Liver (tissue), 9 donors: Measurements from ENCODE around the gene EMSY. TPM values are rescaled to one million over a fixed set of nuclear protein-coding genes. Genes with fewer than 3 reads are reported as not detected.

Experiments
- DNase-seq: peaks from one replicate; pipeline ENCODE4 v3.0.0-alpha.2; 2017; ENCODE audit warnings: low spot score
- H3K27ac ChIP-seq, 2 donors: one replicate each; pipeline ENCODE4 v1.7.0; 2013; ENCODE audit warnings: inconsistent platforms in 2 of 2, low read length in 2 of 2, control low read depth in 1 of 2, low read depth in 1 of 2, mild to moderate bottlenecking in 1 of 2
- H3K27me3 ChIP-seq, 4 donors: one replicate each; pipeline versions ENCODE4 v1.6.1 to v1.7.0; 2013; ENCODE audit warnings: low read length in 3 of 4, inconsistent platforms in 1 of 4, mild to moderate bottlenecking in 1 of 4, moderate library complexity in 1 of 4; ENCODE audit not compliant: control insufficient read depth in 4 of 4, insufficient read depth in 4 of 4
- H3K36me3 ChIP-seq, 4 donors: one replicate each; pipeline versions ENCODE4 v1.6.1 to v1.7.0; 2013; ENCODE audit warnings: low read length in 3 of 4, mild to moderate bottlenecking in 3 of 4, low read depth in 1 of 4, moderate library complexity in 1 of 4; ENCODE audit not compliant: control insufficient read depth in 4 of 4, insufficient read depth in 3 of 4
- H3K4me1 ChIP-seq, 4 donors: one replicate each; pipeline versions ENCODE4 v1.6.1 to v1.7.0; 2013; ENCODE audit warnings: low read length in 3 of 4, mild to moderate bottlenecking in 3 of 4, moderate library complexity in 1 of 4; ENCODE audit not compliant: control insufficient read depth in 4 of 4, insufficient read depth in 4 of 4
- H3K4me3 ChIP-seq, 3 donors: one replicate each; pipeline versions ENCODE4 v1.6.1 to v1.7.0; 2013; ENCODE audit warnings: low read length in 3 of 3, control low read depth in 1 of 3, low read depth in 1 of 3, mild to moderate bottlenecking in 1 of 3
- H3K9ac ChIP-seq, 2 donors: one replicate each; pipeline ENCODE4 v1.7.0; 2013; ENCODE audit warnings: low read length in 2 of 2, mild to moderate bottlenecking in 2 of 2, moderate library complexity in 2 of 2, control low read depth in 1 of 2, low read depth in 1 of 2
- H3K9me3 ChIP-seq, 4 donors: one replicate each; pipeline versions ENCODE4 v1.6.1 to v1.7.0; 2013; ENCODE audit warnings: low read length in 3 of 4; ENCODE audit not compliant: control insufficient read depth in 4 of 4
- CTCF ChIP-seq: fragments of 150-350 bp; IDR thresholded peaks from 2 replicates; pipeline ENCODE4 v1.5.1; 2017; ENCODE audit warnings: improper control_type of control experiment, low read depth, low read length; ENCODE audit not compliant: missing input control
- EGR1 ChIP-seq, 2 donors: IDR thresholded peaks; 2 replicates each; pipeline ENCODE4 v1.6.1; 2016 to 2018; ENCODE audit warnings: antibody characterized with exemption in 2 of 2, low read depth in 2 of 2
- FOXA1 ChIP-seq: IDR thresholded peaks from 2 replicates; pipeline ENCODE4 v1.6.1; 2016; ENCODE audit warnings: antibody characterized with exemption
- FOXA2 ChIP-seq: IDR thresholded peaks from 2 replicates; pipeline ENCODE4 v1.6.1; 2016; ENCODE audit warnings: antibody characterized with exemption
- GABPA ChIP-seq, 2 donors: IDR thresholded peaks in 1 of 2; conservative IDR thresholded peaks in 1 of 2; 2 replicates each; pipeline ENCODE4 v1.6.1; 2016; ENCODE audit warnings: antibody characterized with exemption in 2 of 2, mild to moderate bottlenecking in 1 of 2, moderate library complexity in 1 of 2
- HNF4A ChIP-seq, 2 donors: conservative IDR thresholded peaks; 2 replicates each; pipeline ENCODE4 v1.6.1; 2016; ENCODE audit warnings: antibody characterized with exemption in 2 of 2, mild to moderate bottlenecking in 2 of 2
- HNF4G ChIP-seq: IDR thresholded peaks from 2 replicates; pipeline ENCODE4 v1.6.1; 2016; ENCODE audit warnings: antibody characterized with exemption
- JUND ChIP-seq, 2 donors: IDR thresholded peaks; 2 replicates each; pipeline ENCODE4 v1.6.1; 2016; ENCODE audit warnings: antibody characterized with exemption in 2 of 2
- NR2F2 ChIP-seq: IDR thresholded peaks from 2 replicates; pipeline ENCODE4 v1.6.1; 2016; ENCODE audit warnings: antibody characterized with exemption
- RAD21 ChIP-seq, 2 donors: IDR thresholded peaks; 2 replicates each; pipeline ENCODE4 v1.6.1; 2016; ENCODE audit warnings: antibody characterized with exemption in 2 of 2, mild to moderate bottlenecking in 2 of 2
- RXRA ChIP-seq, 2 donors: IDR thresholded peaks; 2 replicates each; pipeline ENCODE4 v1.6.1; 2017 to 2018; ENCODE audit warnings: antibody characterized with exemption in 2 of 2, mild to moderate bottlenecking in 1 of 2
- SP1 ChIP-seq: IDR thresholded peaks from 2 replicates; pipeline ENCODE4 v1.6.1; 2018; ENCODE audit warnings: antibody characterized with exemption, mild to moderate bottlenecking
- TAF1 ChIP-seq: conservative IDR thresholded peaks from 2 replicates; pipeline ENCODE4 v1.6.1; 2016; ENCODE audit warnings: antibody characterized with exemption, mild to moderate bottlenecking
- YY1 ChIP-seq: IDR thresholded peaks from 2 replicates; pipeline ENCODE4 v1.6.1; 2016; ENCODE audit warnings: antibody characterized with exemption, mild to moderate bottlenecking
- WGBS: extraction: QIAGEN DNeasy Blood & Tissue Kit; methylation state at CpG from one replicate; pipeline ENCODE4 v1.1.7; 2013; 5-methylcytosine and 5-hydroxymethylcytosine counted together
- polyA plus RNA-seq, 2 donors: library from polyadenylated mRNA; stranded (reverse) in 1 of 2; unstranded in 1 of 2; fragments of 200-250 nt in 1 of 2; fragments of >200 nt in 1 of 2; fragmentation: Nextera tagmentation in 1 of 2; extraction: Ambion mirVana in 1 of 2; gene quantifications; one replicate each; pipeline versions ENCODE4 v1.2.1 to v1.2.3, GENCODE V29; 2013 to 2015
- total RNA-seq, 2 donors: library from RNA; depleted of rRNA; stranded (reverse); fragments of >200 nt; gene quantifications; one replicate each; pipeline ENCODE4 v1.2.3, GENCODE V29; 2014
- TF ChIP-seq, protein P1 (sequence below): IDR thresholded peaks from 2 replicates; pipeline ENCODE4 v1.6.1; 2016; ENCODE audit warnings: antibody characterized with exemption
- TF ChIP-seq, protein P2 (sequence below): IDR thresholded peaks from 2 replicates; pipeline ENCODE4 v1.6.1; 2016; ENCODE audit warnings: antibody characterized with exemption
- TF ChIP-seq, protein P3 (sequence below): IDR thresholded peaks from 2 replicates; pipeline ENCODE4 v1.6.1; 2016; ENCODE audit warnings: antibody characterized with exemption
- TF ChIP-seq, protein P4 (sequence below): IDR thresholded peaks from 2 replicates; pipeline ENCODE4 v1.6.1; 2016; ENCODE audit warnings: antibody characterized with exemption, mild to moderate bottlenecking
- donor health status: healthy.
- donor health status: healthy.
- donor health status: healthy.
- donor health status: healthy.
- donor health status: healthy.

Gene EMSY
- total and polyA plus RNA-seq, 4 donors, result 4.2 to 14.8 (median 8.9) TPM

- TF ChIP-seq GABPA (IDR thresholded peaks at IDR 0.05 in 1 of 2, conservative IDR thresholded peaks at IDR 0.05 in 1 of 2) (no peak), EGR1 (IDR thresholded peaks at IDR 0.05; ENCODE audit: low read depth in 2 of 2) (no peak), CTCF (no peak), FOXA2 (no peak), RAD21 (IDR thresholded peaks at IDR 0.05) (no peak), SP1 (no peak), YY1 (no peak), HNF4A (conservative IDR thresholded peaks at IDR 0.05) (no peak), TAF1 (no peak), HNF4G (no peak), FOXA1 (no peak), JUND (IDR thresholded peaks at IDR 0.05) (no peak), RXRA (IDR thresholded peaks at IDR 0.05) (no peak), NR2F2 (no peak)
- TF ChIP-seq, protein P1, sequence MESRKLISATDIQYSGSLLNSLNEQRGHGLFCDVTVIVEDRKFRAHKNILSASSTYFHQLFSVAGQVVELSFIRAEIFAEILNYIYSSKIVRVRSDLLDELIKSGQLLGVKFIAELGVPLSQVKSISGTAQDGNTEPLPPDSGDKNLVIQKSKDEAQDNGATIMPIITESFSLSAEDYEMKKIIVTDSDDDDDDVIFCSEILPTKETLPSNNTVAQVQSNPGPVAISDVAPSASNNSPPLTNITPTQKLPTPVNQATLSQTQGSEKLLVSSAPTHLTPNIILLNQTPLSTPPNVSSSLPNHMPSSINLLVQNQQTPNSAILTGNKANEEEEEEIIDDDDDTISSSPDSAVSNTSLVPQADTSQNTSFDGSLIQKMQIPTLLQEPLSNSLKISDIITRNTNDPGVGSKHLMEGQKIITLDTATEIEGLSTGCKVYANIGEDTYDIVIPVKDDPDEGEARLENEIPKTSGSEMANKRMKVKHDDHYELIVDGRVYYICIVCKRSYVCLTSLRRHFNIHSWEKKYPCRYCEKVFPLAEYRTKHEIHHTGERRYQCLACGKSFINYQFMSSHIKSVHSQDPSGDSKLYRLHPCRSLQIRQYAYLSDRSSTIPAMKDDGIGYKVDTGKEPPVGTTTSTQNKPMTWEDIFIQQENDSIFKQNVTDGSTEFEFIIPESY, result no peak
- TF ChIP-seq, protein P2, sequence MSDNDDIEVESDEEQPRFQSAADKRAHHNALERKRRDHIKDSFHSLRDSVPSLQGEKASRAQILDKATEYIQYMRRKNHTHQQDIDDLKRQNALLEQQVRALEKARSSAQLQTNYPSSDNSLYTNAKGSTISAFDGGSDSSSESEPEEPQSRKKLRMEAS, result no peak
- TF ChIP-seq, protein P3, sequence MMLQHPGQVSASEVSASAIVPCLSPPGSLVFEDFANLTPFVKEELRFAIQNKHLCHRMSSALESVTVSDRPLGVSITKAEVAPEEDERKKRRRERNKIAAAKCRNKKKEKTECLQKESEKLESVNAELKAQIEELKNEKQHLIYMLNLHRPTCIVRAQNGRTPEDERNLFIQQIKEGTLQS, result no peak
- TF ChIP-seq, protein P4, sequence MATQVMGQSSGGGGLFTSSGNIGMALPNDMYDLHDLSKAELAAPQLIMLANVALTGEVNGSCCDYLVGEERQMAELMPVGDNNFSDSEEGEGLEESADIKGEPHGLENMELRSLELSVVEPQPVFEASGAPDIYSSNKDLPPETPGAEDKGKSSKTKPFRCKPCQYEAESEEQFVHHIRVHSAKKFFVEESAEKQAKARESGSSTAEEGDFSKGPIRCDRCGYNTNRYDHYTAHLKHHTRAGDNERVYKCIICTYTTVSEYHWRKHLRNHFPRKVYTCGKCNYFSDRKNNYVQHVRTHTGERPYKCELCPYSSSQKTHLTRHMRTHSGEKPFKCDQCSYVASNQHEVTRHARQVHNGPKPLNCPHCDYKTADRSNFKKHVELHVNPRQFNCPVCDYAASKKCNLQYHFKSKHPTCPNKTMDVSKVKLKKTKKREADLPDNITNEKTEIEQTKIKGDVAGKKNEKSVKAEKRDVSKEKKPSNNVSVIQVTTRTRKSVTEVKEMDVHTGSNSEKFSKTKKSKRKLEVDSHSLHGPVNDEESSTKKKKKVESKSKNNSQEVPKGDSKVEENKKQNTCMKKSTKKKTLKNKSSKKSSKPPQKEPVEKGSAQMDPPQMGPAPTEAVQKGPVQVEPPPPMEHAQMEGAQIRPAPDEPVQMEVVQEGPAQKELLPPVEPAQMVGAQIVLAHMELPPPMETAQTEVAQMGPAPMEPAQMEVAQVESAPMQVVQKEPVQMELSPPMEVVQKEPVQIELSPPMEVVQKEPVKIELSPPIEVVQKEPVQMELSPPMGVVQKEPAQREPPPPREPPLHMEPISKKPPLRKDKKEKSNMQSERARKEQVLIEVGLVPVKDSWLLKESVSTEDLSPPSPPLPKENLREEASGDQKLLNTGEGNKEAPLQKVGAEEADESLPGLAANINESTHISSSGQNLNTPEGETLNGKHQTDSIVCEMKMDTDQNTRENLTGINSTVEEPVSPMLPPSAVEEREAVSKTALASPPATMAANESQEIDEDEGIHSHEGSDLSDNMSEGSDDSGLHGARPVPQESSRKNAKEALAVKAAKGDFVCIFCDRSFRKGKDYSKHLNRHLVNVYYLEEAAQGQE, result no peak
- WGBS, result 89% methylated on average over 4 of the region's 4 CpGs
- no peak overlapping the region for H3K27ac ChIP-seq
Observed at GRCh38 chr11:76524461-76524860, 79.6 kb downstream of the EMSY start.

More at GRCh38 chr11:76524461-76524860, 79.6 kb downstream of the EMSY start:
- Histone ChIP-seq H3K9ac (no peak overlapping the region), H3K4me3 (no peak overlapping the region), H3K9me3 (no peaks in the 10 kb centered on the region), H3K4me1 (no peaks in the 10 kb centered on the region), H3K36me3 (peaks cover 0 to 32% (median 11%) of the 10 kb centered on the region in 4 donors), H3K27me3 (no peaks in the 10 kb centered on the region)
- no peak for DNase-seq
